ENCODE results near the gene THSD7A. TPM values are rescaled to one million over a fixed set of nuclear protein-coding genes. Genes with fewer than 3 reads are reported as not detected.
A peak's percentile ranks its signal among the peaks of the same experiment; 100 is the strongest.

Gene THSD7A
- polyA plus RNA-seq, 1 donor from 2014 or later, result 18.5 TPM

GRCh38 chr7:11829954-11830353 lies 2.0 kb downstream of the THSD7A start:
- Histone ChIP-seq H3K9ac (ENCODE audit: low read length) (peak overlapping the region; percentile 87), H3K4me2 (ENCODE audit: low read length) (peak overlapping the region; percentile 98), H3F3A (ENCODE audit: insufficient read depth, low read length, poor library complexity, severe bottlenecking) (peaks cover 6% of the 10 kb centered on the region), H3K27ac (ENCODE audit: low read length) (no peak overlapping the region), H3K4me3 (ENCODE audit: low read length) (peak overlapping the region; percentile 82), H3K36me3 (ENCODE audit: insufficient read depth, low read length) (no peaks in the 10 kb centered on the region), H3K27me3 (ENCODE audit: insufficient read depth, low read depth, low read length) (no peaks in the 10 kb centered on the region), H3K9me3 (ENCODE audit: low read length) (no peaks in the 10 kb centered on the region), H3K79me2 (replicated peaks; ENCODE audit: insufficient read depth, low read length) (peaks cover 13% of the 10 kb centered on the region), H3K9me2 (ENCODE audit: insufficient read depth, low read length) (no peaks in the 10 kb centered on the region), H4K20me1 (ENCODE audit: insufficient read depth) (no peaks in the 10 kb centered on the region), H2AFZ (ENCODE audit: low read depth, low read length) (no peak overlapping the region)
- TF ChIP-seq EZH2 (IDR thresholded peaks at IDR 0.05; ENCODE audit: borderline replicate concordance, insufficient read depth, low read length, poor library complexity, severe bottlenecking) (no peak), REST (IDR thresholded peaks at IDR 0.05; ENCODE audit: borderline replicate concordance) (no peak), POLR2AphosphoS5 (IDR thresholded peaks at IDR 0.05) (no peak), SMC3 (conservative IDR thresholded peaks at IDR 0.05; ENCODE audit: poor library complexity) (no peak), RAD21 (conservative IDR thresholded peaks at IDR 0.05) (no peak), EP300 (conservative IDR thresholded peaks at IDR 0.05; ENCODE audit: poor library complexity, severe bottlenecking) (no peak), TAF1 (IDR thresholded peaks at IDR 0.05; ENCODE audit: low read depth) (no peak), MXI1 (conservative IDR thresholded peaks at IDR 0.05; ENCODE audit: poor library complexity, severe bottlenecking) (no peak)
- TF ChIP-seq, protein P1, sequence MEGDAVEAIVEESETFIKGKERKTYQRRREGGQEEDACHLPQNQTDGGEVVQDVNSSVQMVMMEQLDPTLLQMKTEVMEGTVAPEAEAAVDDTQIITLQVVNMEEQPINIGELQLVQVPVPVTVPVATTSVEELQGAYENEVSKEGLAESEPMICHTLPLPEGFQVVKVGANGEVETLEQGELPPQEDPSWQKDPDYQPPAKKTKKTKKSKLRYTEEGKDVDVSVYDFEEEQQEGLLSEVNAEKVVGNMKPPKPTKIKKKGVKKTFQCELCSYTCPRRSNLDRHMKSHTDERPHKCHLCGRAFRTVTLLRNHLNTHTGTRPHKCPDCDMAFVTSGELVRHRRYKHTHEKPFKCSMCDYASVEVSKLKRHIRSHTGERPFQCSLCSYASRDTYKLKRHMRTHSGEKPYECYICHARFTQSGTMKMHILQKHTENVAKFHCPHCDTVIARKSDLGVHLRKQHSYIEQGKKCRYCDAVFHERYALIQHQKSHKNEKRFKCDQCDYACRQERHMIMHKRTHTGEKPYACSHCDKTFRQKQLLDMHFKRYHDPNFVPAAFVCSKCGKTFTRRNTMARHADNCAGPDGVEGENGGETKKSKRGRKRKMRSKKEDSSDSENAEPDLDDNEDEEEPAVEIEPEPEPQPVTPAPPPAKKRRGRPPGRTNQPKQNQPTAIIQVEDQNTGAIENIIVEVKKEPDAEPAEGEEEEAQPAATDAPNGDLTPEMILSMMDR (IDR thresholded peaks at IDR 0.05; ENCODE audit: poor library complexity, severe bottlenecking), result no peak

GRCh38 chr7:11819947-11820346 lies 12.1 kb downstream of the THSD7A start:
- Histone ChIP-seq H4K20me1 (ENCODE audit: insufficient read depth) (no peaks in the 10 kb centered on the region), H3K9ac (ENCODE audit: low read length) (no peak overlapping the region), H3K79me2 (replicated peaks; ENCODE audit: insufficient read depth, low read length) (no peaks in the 10 kb centered on the region), H3K36me3 (ENCODE audit: insufficient read depth, low read length) (no peaks in the 10 kb centered on the region), H3K4me3 (ENCODE audit: low read length) (no peak overlapping the region), H3K27me3 (ENCODE audit: insufficient read depth, low read depth, low read length) (no peaks in the 10 kb centered on the region), H2AFZ (ENCODE audit: low read depth, low read length) (no peak overlapping the region), H3K4me2 (ENCODE audit: low read length) (no peak overlapping the region), H3F3A (ENCODE audit: insufficient read depth, low read length, poor library complexity, severe bottlenecking) (no peaks in the 10 kb centered on the region), H3K27ac (ENCODE audit: low read length) (no peak overlapping the region), H3K9me2 (ENCODE audit: insufficient read depth, low read length) (no peaks in the 10 kb centered on the region), H3K9me3 (ENCODE audit: low read length) (no peaks in the 10 kb centered on the region)
- TF ChIP-seq RAD21 (conservative IDR thresholded peaks at IDR 0.05) (no peak), EZH2 (IDR thresholded peaks at IDR 0.05; ENCODE audit: borderline replicate concordance, insufficient read depth, low read length, poor library complexity, severe bottlenecking) (no peak)

DNA sequence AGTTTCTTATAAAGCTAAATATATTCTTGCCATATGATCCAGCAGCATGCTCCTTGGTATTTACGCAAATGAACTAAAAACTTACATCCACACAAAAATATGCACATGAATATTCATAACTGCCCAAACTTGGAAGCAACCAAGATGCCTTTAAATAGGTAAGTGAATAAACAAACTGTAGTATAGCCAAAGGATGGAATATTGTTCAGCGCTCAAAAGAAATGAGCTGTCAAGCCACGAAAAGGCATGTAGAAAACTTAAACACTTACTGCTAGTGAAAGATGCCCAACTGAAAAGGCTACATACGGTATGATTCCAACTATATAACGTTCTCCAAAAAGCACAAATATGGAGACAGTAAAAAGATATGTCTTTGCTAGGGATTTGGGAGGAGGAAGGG lies 12.7 kb downstream of the THSD7A start:
- no peak overlapping the region for H3K4me2 ChIP-seq (ENCODE audit: low read length)
- no peak overlapping the region for H3K27ac ChIP-seq (ENCODE audit: low read length)
- no peaks in the 10 kb centered on the region for H3F3A ChIP-seq (ENCODE audit: insufficient read depth, low read length, poor library complexity, severe bottlenecking)
- no peaks in the 10 kb centered on the region for H3K36me3 ChIP-seq (ENCODE audit: insufficient read depth, low read length)
- no peaks in the 10 kb centered on the region for H4K20me1 ChIP-seq (ENCODE audit: insufficient read depth)
- no peaks in the 10 kb centered on the region for H3K9me2 ChIP-seq (ENCODE audit: insufficient read depth, low read length)
- no peak overlapping the region for H2AFZ ChIP-seq (ENCODE audit: low read depth, low read length)
- H3K9ac ChIP-seq (ENCODE audit: low read length), result no peak overlapping the region
- TF ChIP-seq, protein P1 (IDR thresholded peaks at IDR 0.05; ENCODE audit: poor library complexity, severe bottlenecking), result no peak
- no peak for TF ChIP-seq SMC3 (conservative IDR thresholded peaks at IDR 0.05; ENCODE audit: poor library complexity)
- no peak for TF ChIP-seq POLR2AphosphoS5 (IDR thresholded peaks at IDR 0.05)
- TF ChIP-seq EZH2 (IDR thresholded peaks at IDR 0.05; ENCODE audit: borderline replicate concordance, insufficient read depth, low read length, poor library complexity, severe bottlenecking), result no peak
- TF ChIP-seq REST (IDR thresholded peaks at IDR 0.05; ENCODE audit: borderline replicate concordance), result no peak
- no peak for TF ChIP-seq RAD21 (conservative IDR thresholded peaks at IDR 0.05)
- TF ChIP-seq TAF1 (IDR thresholded peaks at IDR 0.05; ENCODE audit: low read depth), result no peak
- TF ChIP-seq MXI1 (conservative IDR thresholded peaks at IDR 0.05; ENCODE audit: poor library complexity, severe bottlenecking), result no peak
- H3K27me3 ChIP-seq (ENCODE audit: insufficient read depth, low read depth, low read length), result no peaks in the 10 kb centered on the region
- H3K9me3 ChIP-seq (ENCODE audit: low read length), result no peaks in the 10 kb centered on the region
- no peak overlapping the region for H3K4me3 ChIP-seq (ENCODE audit: low read length)
- H3K79me2 ChIP-seq (replicated peaks; ENCODE audit: insufficient read depth, low read length), result no peaks in the 10 kb centered on the region
